ENCODE results near the gene KCNK1. TPM values are rescaled to one million over a fixed set of nuclear protein-coding genes. Genes with fewer than 3 reads are reported as not detected.

Gene KCNK1
- total and polyA plus RNA-seq, 10 donors = 0.15 to 2.9 (median 1.3) TPM

- WGBS, 5 donors = 66 to 85% (median 73%) methylated on average over 3 of the region's 3 CpGs
- no peaks in the 10 kb centered on the region for H3K9me3 ChIP-seq
- H3K4me3 ChIP-seq = no peak overlapping the region
- DNase-seq = no peak
- H3K4me1 ChIP-seq = no peaks in the 10 kb centered on the region
- peaks cover 0 to 13% (median 0%) of the 10 kb centered on the region in 7 donors for H3K27me3 ChIP-seq (replicated peaks in 1 of 7)
- H3K36me3 ChIP-seq = no peaks in the 10 kb centered on the region
- intact Hi-C loops (cut with DNase I; ENCODE audit: low total_unique reads) = no loop called here
- H3K27ac ChIP-seq = peak overlapping the region in 1 of 8 donors; percentile 38
- TF ChIP-seq CTCF (IDR thresholded peaks at IDR 0.05 in 8 of 11, conservative IDR thresholded peaks at IDR 0.05 in 3 of 11) = no peak
- no peak for TF ChIP-seq POLR2AphosphoS5 (IDR thresholded peaks at IDR 0.05)
- TF ChIP-seq POLR2A (IDR thresholded peaks at IDR 0.05) = no peak
Measured at GRCh38 chr1:233704898-233705723, 91.2 kb downstream of the KCNK1 start.

- 77 to 83% (median 81%) methylated on average over 4 of the region's 4 CpGs for WGBS, 5 donors
Measured at GRCh38 chr1:233707153-233707879, 93.4 kb downstream of the KCNK1 start.

GRCh38 chr1:233707880-233708815 is 94.2 kb downstream of the KCNK1 start:
- no peak for DNase-seq
- Histone ChIP-seq H3K36me3 (no peaks in the 10 kb centered on the region), H3K4me1 (no peaks in the 10 kb centered on the region), H3K27ac (peak overlapping the region in 1 of 8 donors; percentile 7), H3K27me3 (replicated peaks in 1 of 7) (no peaks in the 10 kb centered on the region), H3K9me3 (peaks cover 0 to 3% (median 0%) of the 10 kb centered on the region in 8 donors), H3K4me3 (no peak overlapping the region)
- 52 to 64% (median 58%) methylated on average over 6 of the region's 6 CpGs for WGBS, 5 donors
- TF ChIP-seq POLR2AphosphoS5 (IDR thresholded peaks at IDR 0.05) (no peak), POLR2A (IDR thresholded peaks at IDR 0.05) (no peak)
- intact Hi-C loops (cut with DNase I; ENCODE audit: low total_unique reads) = no loop called here

More at GRCh38 chr1:233707153-233707879, 93.4 kb downstream of the KCNK1 start:
- no peak for DNase-seq
- intact Hi-C loops (cut with DNase I; ENCODE audit: low total_unique reads) = no loop called here
- no peaks in the 10 kb centered on the region for H3K36me3 ChIP-seq
- H3K4me1 ChIP-seq = no peaks in the 10 kb centered on the region
- no peak overlapping the region for H3K4me3 ChIP-seq
- peak overlapping the region in 1 of 8 donors; percentile 7 for H3K27ac ChIP-seq
- peaks cover 0 to 3% (median 0%) of the 10 kb centered on the region in 8 donors for H3K9me3 ChIP-seq
- TF ChIP-seq CTCF (IDR thresholded peaks at IDR 0.05 in 8 of 11, conservative IDR thresholded peaks at IDR 0.05 in 3 of 11) (no peak), POLR2A (IDR thresholded peaks at IDR 0.05) (no peak)
- H3K27me3 ChIP-seq (replicated peaks in 1 of 7) = no peaks in the 10 kb centered on the region

GRCh38 chr1:233710031-233710430 is 96.1 kb downstream of the KCNK1 start:
- WGBS, 5 donors = 77 to 91% (median 80%) methylated on average over 2 of the region's 2 CpGs
- TF ChIP-seq CTCF (IDR thresholded peaks at IDR 0.05 in 8 of 11, conservative IDR thresholded peaks at IDR 0.05 in 3 of 11) (no peak), POLR2A (IDR thresholded peaks at IDR 0.05) (no peak), POLR2AphosphoS5 (IDR thresholded peaks at IDR 0.05) (no peak)

More at GRCh38 chr1:233710031-233710430, 96.1 kb downstream of the KCNK1 start:
- H3K9me3 ChIP-seq = peaks cover 0 to 3% (median 0%) of the 10 kb centered on the region in 8 donors
- no peaks in the 10 kb centered on the region for H3K4me1 ChIP-seq
- no peak overlapping the region for H3K27ac ChIP-seq
- no peak for DNase-seq
- no peaks in the 10 kb centered on the region for H3K36me3 ChIP-seq
- H3K4me3 ChIP-seq = no peak overlapping the region
- intact Hi-C loops (cut with DNase I; ENCODE audit: low total_unique reads) = no loop called here
- no peaks in the 10 kb centered on the region for H3K27me3 ChIP-seq (replicated peaks in 1 of 7)
